ENCODE results near the gene KCNH1.

KCNH1 gene

GRCh38 chr1:211095381-211095780, 38.6 kb downstream of the KCNH1 start:
- TF ChIP-seq, protein P1, sequence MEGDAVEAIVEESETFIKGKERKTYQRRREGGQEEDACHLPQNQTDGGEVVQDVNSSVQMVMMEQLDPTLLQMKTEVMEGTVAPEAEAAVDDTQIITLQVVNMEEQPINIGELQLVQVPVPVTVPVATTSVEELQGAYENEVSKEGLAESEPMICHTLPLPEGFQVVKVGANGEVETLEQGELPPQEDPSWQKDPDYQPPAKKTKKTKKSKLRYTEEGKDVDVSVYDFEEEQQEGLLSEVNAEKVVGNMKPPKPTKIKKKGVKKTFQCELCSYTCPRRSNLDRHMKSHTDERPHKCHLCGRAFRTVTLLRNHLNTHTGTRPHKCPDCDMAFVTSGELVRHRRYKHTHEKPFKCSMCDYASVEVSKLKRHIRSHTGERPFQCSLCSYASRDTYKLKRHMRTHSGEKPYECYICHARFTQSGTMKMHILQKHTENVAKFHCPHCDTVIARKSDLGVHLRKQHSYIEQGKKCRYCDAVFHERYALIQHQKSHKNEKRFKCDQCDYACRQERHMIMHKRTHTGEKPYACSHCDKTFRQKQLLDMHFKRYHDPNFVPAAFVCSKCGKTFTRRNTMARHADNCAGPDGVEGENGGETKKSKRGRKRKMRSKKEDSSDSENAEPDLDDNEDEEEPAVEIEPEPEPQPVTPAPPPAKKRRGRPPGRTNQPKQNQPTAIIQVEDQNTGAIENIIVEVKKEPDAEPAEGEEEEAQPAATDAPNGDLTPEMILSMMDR (IDR thresholded peaks at IDR 0.05): no peak

GRCh38 chr1:211092955-211093354, 41.0 kb downstream of the KCNH1 start:
- TF ChIP-seq, protein P1 (IDR thresholded peaks at IDR 0.05): no peak

DNA sequence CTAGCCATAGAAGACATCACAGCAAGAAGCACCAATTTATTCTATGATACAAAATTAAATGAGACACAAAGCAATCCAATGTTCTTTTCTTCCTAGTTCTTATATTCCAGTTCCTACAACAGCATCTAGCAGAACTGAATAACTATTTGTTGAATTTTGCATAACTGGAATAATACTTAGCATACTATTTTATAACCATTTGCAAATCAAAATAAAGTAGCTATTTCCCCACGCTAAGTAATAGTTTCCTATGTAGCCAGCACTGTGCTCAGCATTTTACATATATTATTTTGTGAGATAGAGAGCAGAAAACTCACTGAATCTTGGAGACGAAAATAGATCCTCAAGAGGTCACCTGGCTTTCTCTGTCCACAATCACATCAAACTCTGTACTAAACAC, 42.1 kb downstream of the KCNH1 start:
- TF ChIP-seq, protein P1 (IDR thresholded peaks at IDR 0.05): no peak

DNA sequence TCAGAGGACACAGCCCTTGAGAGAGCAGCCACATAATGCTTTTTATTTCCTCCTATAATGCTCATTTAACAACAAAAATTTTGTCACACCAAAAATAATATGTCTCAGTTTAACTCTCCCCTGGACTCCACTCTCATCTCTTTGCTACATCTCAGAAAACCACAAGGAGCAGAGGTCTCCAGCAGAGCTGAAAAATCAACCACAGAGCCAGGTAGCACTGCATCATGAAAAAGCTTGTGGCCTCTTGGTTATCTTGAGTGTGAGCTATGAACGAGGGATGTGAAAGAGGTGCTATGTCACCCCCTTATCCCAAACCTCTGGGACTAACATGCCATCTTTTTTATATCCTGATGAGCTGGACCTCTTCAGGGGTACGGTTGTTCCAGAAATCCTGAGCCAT, 44.4 kb downstream of the KCNH1 start:
- TF ChIP-seq, protein P1 (IDR thresholded peaks at IDR 0.05): no peak

DNA sequence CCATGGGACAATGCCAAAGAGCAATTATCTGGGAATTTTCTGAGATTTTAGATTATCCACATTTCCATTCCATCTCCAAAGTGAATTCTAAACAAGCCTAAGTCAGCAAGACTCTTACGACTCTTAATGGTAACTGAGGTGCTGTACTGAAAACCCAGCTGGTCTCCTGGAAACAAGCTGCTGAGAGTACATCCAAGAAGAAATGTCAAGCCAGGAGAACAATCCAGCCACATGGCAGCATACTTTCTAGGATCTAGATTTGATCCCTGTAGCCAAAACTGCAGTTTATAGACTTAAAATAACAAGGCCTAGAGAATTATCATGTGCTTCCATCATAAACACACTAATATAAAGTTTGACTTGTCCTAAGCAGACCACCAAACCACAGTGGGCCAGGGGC, 45.8 kb downstream of the KCNH1 start:
- TF ChIP-seq, protein P1 (IDR thresholded peaks at IDR 0.05): no peak

- TF ChIP-seq, protein P1 (IDR thresholded peaks at IDR 0.05): no peak
Observed at GRCh38 chr1:211082824-211083223, 51.1 kb downstream of the KCNH1 start.

GRCh38 chr1:211068976-211069375, 65.0 kb downstream of the KCNH1 start:
- TF ChIP-seq, protein P1 (IDR thresholded peaks at IDR 0.05): no peak

GRCh38 chr1:211066781-211067384, 67.1 kb downstream of the KCNH1 start:
- TF ChIP-seq, protein P1 (IDR thresholded peaks at IDR 0.05): no peak
